ENCODE results near the gene MIOX.
"Not testable (repeated sequence)": the region's sequence is repeated elsewhere in the genome, so short reads cannot be mapped to it uniquely, and the experiment has no call there.

MIOX gene

DNA sequence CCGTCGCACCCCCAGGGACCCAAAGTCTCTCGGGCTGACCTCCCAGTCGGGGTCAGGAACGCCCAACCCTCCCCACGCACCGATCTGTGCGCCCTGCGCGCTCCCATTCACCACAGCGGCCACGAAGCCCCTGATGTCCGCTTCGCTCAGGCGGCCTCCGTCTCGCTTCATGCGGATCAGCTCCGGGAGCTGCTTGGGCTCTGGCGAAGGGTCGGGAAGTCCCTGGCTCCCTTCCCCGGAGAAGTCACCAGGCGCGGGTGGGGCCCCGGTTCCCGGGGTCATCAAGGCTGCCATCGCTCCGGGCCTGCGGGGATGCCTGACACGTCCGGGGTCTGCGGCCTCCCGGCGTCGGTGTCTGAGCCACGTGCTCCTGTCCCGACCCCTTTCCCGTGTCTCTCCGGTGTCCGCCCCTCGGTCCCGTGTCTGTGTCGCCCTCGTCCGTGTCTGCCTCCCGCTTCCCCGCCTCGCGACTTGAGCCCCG lies 42.8 kb downstream of the MIOX start:
- H3K27me3 ChIP-seq (ENCODE audit: control insufficient read depth in 1 of 2, insufficient read depth in 2 of 2, low read length in 2 of 2): no peaks in the 10 kb centered on the region
- no peaks in the 10 kb centered on the region for H3K36me3 ChIP-seq (ENCODE audit: control insufficient read depth in 1 of 2, insufficient read depth in 2 of 2, low read length in 2 of 2)
- no peaks in the 10 kb centered on the region for H3K9me3 ChIP-seq (ENCODE audit: control insufficient read depth in 1 of 2, low read length in 2 of 2)
- peak overlapping the region; percentile 66 to 85 for H3K4me3 ChIP-seq (ENCODE audit: low read depth in 1 of 2, low read length in 2 of 2)
- H3K4me1 ChIP-seq (ENCODE audit: control insufficient read depth in 1 of 2, insufficient read depth in 2 of 2, low read length in 2 of 2): peaks cover 36 to 43% of the 10 kb centered on the region in 2 donors
- peak overlapping the region; percentile 81 for H3K27ac ChIP-seq (ENCODE audit: low read depth, low read length)
- peak overlapping the region; percentile 78 to 98 for H3K9ac ChIP-seq (ENCODE audit: low read depth in 1 of 2, low read length in 2 of 2)

DNA sequence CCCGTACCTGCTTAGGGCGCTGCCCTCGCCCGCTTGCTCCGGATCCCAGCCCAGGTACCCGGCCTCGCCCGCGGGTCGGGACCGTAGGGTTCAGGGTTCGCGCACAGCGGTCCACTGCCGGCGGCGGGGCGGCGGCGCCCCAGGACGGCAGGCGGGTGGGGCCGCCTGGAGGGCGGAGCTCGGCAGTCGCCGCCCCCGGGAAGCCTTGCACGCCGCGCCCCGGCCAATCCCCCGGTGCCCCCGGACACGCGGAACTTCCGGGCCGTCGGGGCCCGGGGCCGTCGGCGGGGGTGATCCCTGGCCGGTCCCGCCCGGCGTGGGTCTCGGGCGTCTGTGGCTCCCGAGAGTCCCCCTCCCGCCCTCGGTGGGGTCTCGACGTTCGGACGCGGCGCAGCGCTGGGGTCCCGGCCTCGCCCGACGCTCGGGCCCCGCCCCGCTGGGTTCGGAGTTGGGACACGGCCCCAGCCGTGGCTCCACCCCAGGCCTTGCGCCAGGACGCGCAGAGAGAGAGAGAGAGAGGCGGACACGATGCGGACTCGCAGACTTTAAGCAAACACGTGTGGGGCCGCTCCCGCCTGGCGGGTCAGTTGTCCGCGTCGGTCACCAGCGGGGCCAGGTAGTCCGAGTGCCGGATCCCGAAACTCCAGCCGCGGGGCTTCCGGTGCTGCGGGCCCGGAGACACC lies 43.4 kb downstream of the MIOX start, which contains the start of gene TYMP:
Gene TYMP, minus strand, starts transcription at position 116 of the 683 bp plus-strand sequence. CDS start 303 bp downstream, outside the sequence.
- peak within 1 kb of the TSS; percentile 98 for H3K9ac ChIP-seq (ENCODE audit: low read depth in 1 of 2, low read length in 2 of 2)
- no peaks in the 10 kb centered on the region for H3K36me3 ChIP-seq (ENCODE audit: control insufficient read depth in 1 of 2, insufficient read depth in 2 of 2, low read length in 2 of 2)
- peak within 1 kb of the TSS; percentile 99 for H3K27ac ChIP-seq (ENCODE audit: low read depth, low read length)
- H3K4me1 ChIP-seq (ENCODE audit: control insufficient read depth in 1 of 2, insufficient read depth in 2 of 2, low read length in 2 of 2): peaks cover 35 to 37% of the 10 kb centered on the region in 2 donors
- H3K4me3 ChIP-seq (ENCODE audit: low read depth in 1 of 2, low read length in 2 of 2): peak within 1 kb of the TSS; percentile 66 to 85
- H3K27me3 ChIP-seq (ENCODE audit: control insufficient read depth in 1 of 2, insufficient read depth in 2 of 2, low read length in 2 of 2): no peaks in the 10 kb centered on the region
- H3K9me3 ChIP-seq (ENCODE audit: control insufficient read depth in 1 of 2, low read length in 2 of 2): no peaks in the 10 kb centered on the region

DNA sequence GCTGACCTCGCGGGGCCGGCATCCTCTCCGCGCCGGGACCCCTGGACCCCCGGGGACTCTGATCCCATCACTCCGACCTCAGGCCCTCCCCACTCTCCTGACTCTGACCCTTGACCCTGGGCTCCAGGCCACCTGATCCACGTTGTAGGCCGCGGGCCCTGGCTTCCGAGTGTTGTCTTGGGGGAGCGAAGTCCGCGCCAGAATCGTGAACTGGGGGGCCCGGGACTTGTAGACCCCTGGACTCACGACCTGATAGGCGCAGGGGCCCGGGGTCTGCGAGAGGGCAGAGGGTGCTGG lies 43.9 kb downstream of the MIOX start:
- H3K9me3 ChIP-seq (ENCODE audit: control insufficient read depth in 1 of 2, low read length in 2 of 2): no peaks in the 10 kb centered on the region
- H3K4me1 ChIP-seq (ENCODE audit: control insufficient read depth in 1 of 2, insufficient read depth in 2 of 2, low read length in 2 of 2): peaks cover 35 to 37% of the 10 kb centered on the region in 2 donors
- peak overlapping the region; percentile 66 to 85 for H3K4me3 ChIP-seq (ENCODE audit: low read depth in 1 of 2, low read length in 2 of 2)
- H3K9ac ChIP-seq (ENCODE audit: low read depth in 1 of 2, low read length in 2 of 2): peak overlapping the region; percentile 98
- peak overlapping the region; percentile 99 for H3K27ac ChIP-seq (ENCODE audit: low read depth, low read length)
- no peaks in the 10 kb centered on the region for H3K27me3 ChIP-seq (ENCODE audit: control insufficient read depth in 1 of 2, insufficient read depth in 2 of 2, low read length in 2 of 2)
- no peaks in the 10 kb centered on the region for H3K36me3 ChIP-seq (ENCODE audit: control insufficient read depth in 1 of 2, insufficient read depth in 2 of 2, low read length in 2 of 2)

DNA sequence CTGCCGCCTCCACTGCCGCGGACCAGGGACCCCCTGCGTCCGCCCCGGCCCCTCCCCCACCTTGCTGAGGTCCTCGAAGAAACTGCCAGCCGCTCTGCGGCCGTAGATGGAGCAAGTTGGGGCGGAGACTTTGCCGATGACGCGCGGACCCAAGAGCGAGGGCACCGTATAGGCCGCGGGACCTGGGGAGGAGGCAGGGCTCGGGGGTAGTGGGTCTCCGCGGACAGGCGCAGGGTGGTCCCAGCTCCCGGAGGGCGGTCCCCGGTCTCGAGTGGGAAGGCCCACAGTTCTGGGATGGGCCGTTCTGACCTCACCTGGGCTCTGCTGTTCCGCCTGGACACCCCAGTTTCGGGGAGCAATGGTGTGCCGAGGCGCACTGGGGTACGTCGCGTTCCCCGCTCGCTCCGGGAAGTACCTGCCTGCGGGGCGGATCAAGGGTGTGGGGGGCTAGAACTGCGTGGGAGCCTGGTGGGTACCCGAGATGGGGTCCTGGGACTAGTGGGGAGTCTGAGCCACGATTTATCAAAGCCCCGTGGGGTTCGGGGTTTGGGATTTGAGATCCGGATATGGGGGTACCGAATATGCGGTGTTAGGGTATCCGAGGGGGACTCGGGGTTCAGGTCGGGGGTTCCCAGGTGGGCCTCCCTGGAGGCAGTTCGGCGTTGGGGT lies 44.4 kb downstream of the MIOX start:
- Histone ChIP-seq H3K27ac (ENCODE audit: low read depth, low read length) (peak overlapping the region; percentile 99), H3K9ac (ENCODE audit: low read depth in 1 of 2, low read length in 2 of 2) (peak overlapping the region; percentile 98), H3K4me3 (ENCODE audit: low read depth in 1 of 2, low read length in 2 of 2) (peak overlapping the region; percentile 66 to 85), H3K9me3 (ENCODE audit: control insufficient read depth in 1 of 2, low read length in 2 of 2) (no peaks in the 10 kb centered on the region), H3K27me3 (ENCODE audit: control insufficient read depth in 1 of 2, insufficient read depth in 2 of 2, low read length in 2 of 2) (no peaks in the 10 kb centered on the region), H3K36me3 (ENCODE audit: control insufficient read depth in 1 of 2, insufficient read depth in 2 of 2, low read length in 2 of 2) (no peaks in the 10 kb centered on the region), H3K4me1 (ENCODE audit: control insufficient read depth in 1 of 2, insufficient read depth in 2 of 2, low read length in 2 of 2) (peaks cover 35 to 37% of the 10 kb centered on the region in 2 donors)

DNA sequence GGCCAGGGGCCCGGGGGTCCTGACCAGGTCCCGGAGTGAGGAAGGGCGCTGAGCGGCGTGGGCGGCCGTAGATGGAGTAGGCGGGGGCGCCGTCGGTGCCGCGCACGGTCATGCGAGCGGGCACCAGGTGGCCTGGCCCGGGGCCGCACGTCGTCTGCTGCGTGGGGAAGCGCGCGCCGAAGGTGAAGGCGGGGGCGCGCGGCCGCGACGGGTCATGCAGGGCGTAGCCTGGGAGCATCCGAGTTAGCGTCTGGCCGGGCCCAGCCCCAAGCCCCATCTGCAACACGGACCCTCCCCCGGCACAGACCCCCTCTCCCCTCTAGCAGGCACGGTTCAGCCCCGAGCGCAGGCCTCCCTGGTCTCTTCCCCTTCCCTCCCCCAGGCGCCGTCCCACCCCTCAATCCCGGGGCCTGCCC lies 44.9 kb downstream of the MIOX start:
- Histone ChIP-seq H3K27ac (ENCODE audit: low read depth, low read length) (peak overlapping the region; percentile 99), H3K4me3 (ENCODE audit: low read depth in 1 of 2, low read length in 2 of 2) (peak overlapping the region; percentile 66 to 85), H3K4me1 (ENCODE audit: control insufficient read depth in 1 of 2, insufficient read depth in 2 of 2, low read length in 2 of 2) (peaks cover 33 to 36% of the 10 kb centered on the region in 2 donors), H3K9me3 (ENCODE audit: control insufficient read depth in 1 of 2, low read length in 2 of 2) (no peaks in the 10 kb centered on the region), H3K9ac (ENCODE audit: low read depth in 1 of 2, low read length in 2 of 2) (peak overlapping the region; percentile 98), H3K36me3 (ENCODE audit: control insufficient read depth in 1 of 2, insufficient read depth in 2 of 2, low read length in 2 of 2) (no peaks in the 10 kb centered on the region), H3K27me3 (ENCODE audit: control insufficient read depth in 1 of 2, insufficient read depth in 2 of 2, low read length in 2 of 2) (no peaks in the 10 kb centered on the region)

DNA sequence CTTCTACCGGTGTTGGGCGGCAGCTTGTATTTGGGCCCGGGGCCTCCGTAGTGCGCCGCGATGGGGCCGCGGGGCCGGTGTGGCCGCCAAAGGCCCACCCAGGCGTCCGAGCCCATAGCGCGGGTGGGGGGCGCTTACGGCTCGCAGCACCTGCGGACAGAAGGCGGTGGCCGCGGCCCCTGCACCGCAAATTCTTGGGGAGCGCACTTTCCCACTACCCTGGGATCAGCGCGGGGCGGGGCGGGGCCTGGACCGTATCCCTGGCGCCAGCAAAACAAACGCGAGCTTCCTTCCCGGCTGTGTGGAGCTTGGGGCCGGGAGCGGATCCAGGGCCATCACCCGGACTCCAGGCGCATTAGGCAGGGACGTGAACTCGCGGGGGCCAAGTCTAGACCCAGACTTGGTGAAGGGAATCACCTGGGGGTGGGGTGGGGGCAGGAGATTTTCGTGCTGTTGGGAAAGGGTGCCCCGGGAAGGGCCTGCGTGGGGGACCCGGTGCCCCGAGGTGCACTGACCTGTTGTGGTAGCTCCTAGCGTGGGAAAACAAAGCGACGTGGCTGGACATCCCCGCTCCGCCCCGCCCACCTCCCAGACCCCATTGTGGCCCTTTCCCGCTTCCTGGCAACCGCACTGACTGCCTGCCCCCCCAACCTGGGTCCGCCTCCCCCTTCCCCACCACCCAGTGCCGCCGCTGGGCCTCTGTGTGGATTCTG lies 45.5 kb downstream of the MIOX start:
- H3K36me3 ChIP-seq (ENCODE audit: control insufficient read depth in 1 of 2, insufficient read depth in 2 of 2, low read length in 2 of 2): no peaks in the 10 kb centered on the region
- peak overlapping the region; percentile 66 to 85 for H3K4me3 ChIP-seq (ENCODE audit: low read depth in 1 of 2, low read length in 2 of 2)
- peak overlapping the region; percentile 99 for H3K27ac ChIP-seq (ENCODE audit: low read depth, low read length)
- H3K9ac ChIP-seq (ENCODE audit: low read depth in 1 of 2, low read length in 2 of 2): peak overlapping the region; percentile 98
- no peaks in the 10 kb centered on the region for H3K27me3 ChIP-seq (ENCODE audit: control insufficient read depth in 1 of 2, insufficient read depth in 2 of 2, low read length in 2 of 2)
- no peaks in the 10 kb centered on the region for H3K9me3 ChIP-seq (ENCODE audit: control insufficient read depth in 1 of 2, low read length in 2 of 2)
- H3K4me1 ChIP-seq (ENCODE audit: control insufficient read depth in 1 of 2, insufficient read depth in 2 of 2, low read length in 2 of 2): peaks cover 28 to 30% of the 10 kb centered on the region in 2 donors

DNA sequence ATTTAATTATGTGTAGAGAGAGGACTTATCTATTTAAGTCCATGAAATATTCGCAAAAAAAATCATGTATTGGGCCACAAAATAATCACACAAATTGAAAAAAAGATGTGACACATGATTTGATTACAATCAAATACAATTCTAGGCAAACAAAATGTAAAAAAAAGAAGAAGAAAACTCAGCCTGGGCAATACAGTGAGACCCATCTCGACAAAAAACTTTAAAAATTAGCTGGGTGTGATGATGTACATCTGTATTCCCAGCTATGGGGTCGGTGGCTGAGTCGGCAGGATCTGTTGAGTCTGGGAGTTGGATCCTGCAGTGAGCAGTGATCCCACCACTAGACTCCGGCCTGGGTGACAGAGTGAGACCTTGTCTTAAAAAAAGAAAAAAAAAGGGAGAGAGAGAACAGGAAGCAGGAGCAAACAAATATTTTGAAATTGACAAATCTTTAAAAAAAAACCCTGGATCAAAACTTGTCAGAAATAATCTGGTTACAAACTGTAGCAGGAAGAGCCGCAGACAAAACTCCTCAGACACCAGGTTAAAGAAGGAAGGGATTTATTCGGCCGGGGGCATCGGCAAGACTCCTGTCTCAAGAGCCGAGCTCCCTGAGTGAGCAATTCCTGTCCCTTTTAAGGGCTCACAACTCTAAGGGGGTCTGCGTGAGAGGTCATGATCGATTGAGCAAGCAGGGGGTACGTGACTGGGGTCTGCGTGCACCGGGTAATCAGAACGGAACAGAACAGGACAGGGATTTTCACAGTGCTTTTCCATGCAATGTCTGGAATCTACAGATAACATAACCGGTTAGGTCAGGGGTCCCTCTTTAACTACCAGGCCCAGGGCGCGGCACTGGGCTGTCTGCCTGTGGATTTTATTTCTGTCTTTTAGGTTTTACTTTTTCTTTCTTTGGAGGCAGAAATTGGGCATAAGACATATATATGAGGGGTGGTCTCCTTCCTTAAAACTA lies 46.5 kb downstream of the MIOX start:
- H3K4me1 ChIP-seq (ENCODE audit: control insufficient read depth in 1 of 2, insufficient read depth in 2 of 2, low read length in 2 of 2): peaks cover 21% of the 10 kb centered on the region in 2 donors
- no peaks in the 10 kb centered on the region for H3K9me3 ChIP-seq (ENCODE audit: control insufficient read depth in 1 of 2, low read length in 2 of 2)
- H3K4me3 ChIP-seq (ENCODE audit: low read depth in 1 of 2, low read length in 2 of 2): no peak overlapping the region
- H3K27ac ChIP-seq (ENCODE audit: low read depth, low read length): no peak overlapping the region
- no peaks in the 10 kb centered on the region for H3K36me3 ChIP-seq (ENCODE audit: control insufficient read depth in 1 of 2, insufficient read depth in 2 of 2, low read length in 2 of 2)
- H3K27me3 ChIP-seq (ENCODE audit: control insufficient read depth in 1 of 2, insufficient read depth in 2 of 2, low read length in 2 of 2): no peaks in the 10 kb centered on the region
- H3K9ac ChIP-seq (ENCODE audit: low read depth in 1 of 2, low read length in 2 of 2): peak overlapping the region in 1 of 2 donors; percentile 98

DNA sequence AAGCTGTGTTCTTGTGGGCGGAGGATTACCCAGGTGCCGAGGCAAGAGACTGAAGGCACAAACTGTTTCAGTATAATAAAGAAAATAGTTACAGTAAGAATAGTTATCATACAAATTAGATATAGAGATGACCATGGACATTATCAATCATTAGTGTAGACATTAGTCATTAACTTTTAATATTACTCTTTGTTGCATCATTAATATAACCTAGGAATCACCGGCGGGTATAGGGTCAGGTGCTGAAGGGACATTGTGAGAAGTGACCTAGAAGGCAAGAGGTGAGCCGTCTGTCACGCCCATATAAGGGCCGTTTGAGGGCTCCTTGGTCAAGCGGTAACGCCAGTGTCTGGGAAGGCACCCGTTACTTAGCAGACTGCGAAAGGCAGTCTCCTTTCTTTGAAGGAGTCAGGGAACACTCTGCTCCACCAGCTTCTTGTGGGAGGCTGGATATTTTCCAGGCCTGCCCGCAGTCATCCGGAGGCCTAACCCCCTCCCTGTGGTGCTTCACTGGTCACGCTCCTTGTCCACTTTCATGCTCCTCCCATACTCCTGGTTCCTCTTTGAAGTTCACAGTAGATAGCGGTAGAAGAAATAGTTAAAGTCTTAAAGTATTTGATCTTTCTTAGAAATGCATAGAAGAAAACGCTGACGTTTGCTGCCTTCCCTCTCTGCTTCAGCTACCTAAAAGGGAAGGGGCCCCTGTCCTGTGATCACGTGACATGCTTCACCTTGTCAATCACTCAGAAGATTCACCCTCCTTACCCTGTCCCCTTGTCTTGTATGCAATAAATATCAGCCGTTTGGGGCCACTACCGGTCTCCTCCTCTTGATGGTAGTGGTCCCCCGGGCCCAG lies 47.4 kb downstream of the MIOX start:
- Histone ChIP-seq H3K27ac (ENCODE audit: low read depth, low read length) (peak overlapping the region; percentile 26), H3K9ac (ENCODE audit: low read depth in 1 of 2, low read length in 2 of 2) (peak overlapping the region in 1 of 2 donors; percentile 18), H3K4me1 (ENCODE audit: control insufficient read depth in 1 of 2, insufficient read depth in 2 of 2, low read length in 2 of 2) (peaks cover 19 to 20% of the 10 kb centered on the region in 2 donors)
- H3K36me3 ChIP-seq (ENCODE audit: control insufficient read depth in 1 of 2, insufficient read depth in 2 of 2, low read length in 2 of 2); H3K9me3 ChIP-seq (ENCODE audit: control insufficient read depth in 1 of 2, low read length in 2 of 2); H3K4me3 ChIP-seq (ENCODE audit: low read depth in 1 of 2, low read length in 2 of 2); H3K27me3 ChIP-seq (ENCODE audit: control insufficient read depth in 1 of 2, insufficient read depth in 2 of 2, low read length in 2 of 2): not testable (repeated sequence)

DNA sequence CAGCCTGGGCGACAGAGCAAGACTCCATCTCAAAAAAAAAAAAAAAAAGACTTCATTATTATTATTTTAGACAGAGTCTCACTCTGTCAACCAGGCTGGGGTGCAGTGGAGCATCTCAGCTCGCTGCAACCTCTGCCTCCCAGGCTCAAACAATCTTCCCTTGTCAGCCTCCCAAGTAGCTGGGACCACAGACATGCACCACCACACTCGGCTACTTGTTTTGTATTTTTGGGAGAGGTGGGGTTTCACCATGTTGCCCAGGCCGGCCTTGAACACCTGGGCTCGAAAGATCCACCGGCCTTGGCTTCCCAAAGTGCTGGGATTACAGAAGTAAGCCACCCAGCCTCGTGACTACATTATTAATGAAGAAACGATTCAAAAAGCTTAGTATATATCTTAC lies 48.5 kb downstream of the MIOX start:
- H3K4me3 ChIP-seq (ENCODE audit: low read depth in 1 of 2, low read length in 2 of 2): no peak overlapping the region
- no peaks in the 10 kb centered on the region for H3K27me3 ChIP-seq (ENCODE audit: control insufficient read depth in 1 of 2, insufficient read depth in 2 of 2, low read length in 2 of 2)
- no peak overlapping the region for H3K27ac ChIP-seq (ENCODE audit: low read depth, low read length)
- no peak overlapping the region for H3K9ac ChIP-seq (ENCODE audit: low read depth in 1 of 2, low read length in 2 of 2)
- H3K36me3 ChIP-seq (ENCODE audit: control insufficient read depth in 1 of 2, insufficient read depth in 2 of 2, low read length in 2 of 2): no peaks in the 10 kb centered on the region
- no peaks in the 10 kb centered on the region for H3K9me3 ChIP-seq (ENCODE audit: control insufficient read depth in 1 of 2, low read length in 2 of 2)
- peaks cover 21 to 23% of the 10 kb centered on the region in 2 donors for H3K4me1 ChIP-seq (ENCODE audit: control insufficient read depth in 1 of 2, insufficient read depth in 2 of 2, low read length in 2 of 2)
